GM12873 (cell line): ENCODE data around the gene ACAN.
A peak's percentile ranks its signal among the peaks of the same experiment; 100 is the strongest.

Experiments
- TF ChIP-seq, protein P1 (sequence below): IDR thresholded peaks from 2 replicates; pipeline ENCODE4 v1.5.1; 2012; ENCODE audit warnings: low read depth, mild to moderate bottlenecking, moderate library complexity, low read length, control low read depth; ENCODE audit not compliant: insufficient read depth; ENCODE audit errors: missing control alignments

Gene ACAN

DNA sequence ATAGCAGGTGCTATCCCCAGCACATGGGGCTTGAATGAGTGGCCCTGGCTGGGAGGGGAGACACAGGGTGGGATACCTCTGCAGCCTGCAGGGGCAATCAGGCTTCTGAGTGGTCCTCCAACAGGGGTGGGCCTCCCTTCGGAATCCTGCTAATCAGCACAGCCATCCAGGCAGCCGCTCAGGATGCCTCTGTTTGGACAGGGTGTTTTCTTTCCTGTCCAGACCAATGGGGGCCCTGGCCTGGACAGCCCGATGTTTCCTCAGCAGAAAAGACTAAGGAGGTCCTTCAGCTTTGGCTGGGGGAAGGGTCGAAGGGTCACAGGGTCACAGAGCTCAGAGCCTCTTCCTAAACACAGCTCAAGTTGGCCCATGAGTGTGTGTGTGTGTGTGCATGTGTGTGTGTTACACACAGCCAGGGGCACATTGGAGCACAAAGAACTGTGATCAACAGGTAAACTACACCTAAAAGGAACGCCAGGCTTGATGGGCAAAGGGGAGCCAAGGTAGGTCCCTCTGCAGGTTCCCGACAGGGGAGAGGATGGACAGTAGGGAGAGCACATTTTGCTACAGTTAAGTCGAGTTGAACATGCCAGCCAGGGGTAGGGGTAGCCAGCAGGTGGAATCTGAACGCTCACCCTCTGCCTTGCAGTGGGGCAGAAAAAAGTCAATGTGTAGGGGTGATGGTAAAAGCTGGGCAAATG is 93.2 kb downstream of the ACAN start:
- TF ChIP-seq, protein P1, sequence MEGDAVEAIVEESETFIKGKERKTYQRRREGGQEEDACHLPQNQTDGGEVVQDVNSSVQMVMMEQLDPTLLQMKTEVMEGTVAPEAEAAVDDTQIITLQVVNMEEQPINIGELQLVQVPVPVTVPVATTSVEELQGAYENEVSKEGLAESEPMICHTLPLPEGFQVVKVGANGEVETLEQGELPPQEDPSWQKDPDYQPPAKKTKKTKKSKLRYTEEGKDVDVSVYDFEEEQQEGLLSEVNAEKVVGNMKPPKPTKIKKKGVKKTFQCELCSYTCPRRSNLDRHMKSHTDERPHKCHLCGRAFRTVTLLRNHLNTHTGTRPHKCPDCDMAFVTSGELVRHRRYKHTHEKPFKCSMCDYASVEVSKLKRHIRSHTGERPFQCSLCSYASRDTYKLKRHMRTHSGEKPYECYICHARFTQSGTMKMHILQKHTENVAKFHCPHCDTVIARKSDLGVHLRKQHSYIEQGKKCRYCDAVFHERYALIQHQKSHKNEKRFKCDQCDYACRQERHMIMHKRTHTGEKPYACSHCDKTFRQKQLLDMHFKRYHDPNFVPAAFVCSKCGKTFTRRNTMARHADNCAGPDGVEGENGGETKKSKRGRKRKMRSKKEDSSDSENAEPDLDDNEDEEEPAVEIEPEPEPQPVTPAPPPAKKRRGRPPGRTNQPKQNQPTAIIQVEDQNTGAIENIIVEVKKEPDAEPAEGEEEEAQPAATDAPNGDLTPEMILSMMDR: no peak

DNA sequence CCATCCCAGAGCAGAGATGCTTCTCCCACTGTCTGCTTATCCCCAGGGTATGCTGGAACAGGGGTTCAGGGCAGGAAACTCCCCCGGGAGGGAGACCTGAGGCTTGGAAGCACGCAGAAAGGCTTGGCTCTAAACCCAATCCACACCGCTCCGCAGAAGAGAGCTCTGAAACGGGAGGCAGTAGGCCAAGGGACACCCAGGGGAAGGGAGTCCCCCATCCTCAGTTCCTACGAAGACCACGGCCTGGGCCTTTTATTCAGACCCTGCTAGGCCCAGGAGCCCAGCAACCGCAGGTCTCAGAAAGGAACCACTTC is 93.9 kb downstream of the ACAN start:
- TF ChIP-seq, protein P1: no peak

DNA sequence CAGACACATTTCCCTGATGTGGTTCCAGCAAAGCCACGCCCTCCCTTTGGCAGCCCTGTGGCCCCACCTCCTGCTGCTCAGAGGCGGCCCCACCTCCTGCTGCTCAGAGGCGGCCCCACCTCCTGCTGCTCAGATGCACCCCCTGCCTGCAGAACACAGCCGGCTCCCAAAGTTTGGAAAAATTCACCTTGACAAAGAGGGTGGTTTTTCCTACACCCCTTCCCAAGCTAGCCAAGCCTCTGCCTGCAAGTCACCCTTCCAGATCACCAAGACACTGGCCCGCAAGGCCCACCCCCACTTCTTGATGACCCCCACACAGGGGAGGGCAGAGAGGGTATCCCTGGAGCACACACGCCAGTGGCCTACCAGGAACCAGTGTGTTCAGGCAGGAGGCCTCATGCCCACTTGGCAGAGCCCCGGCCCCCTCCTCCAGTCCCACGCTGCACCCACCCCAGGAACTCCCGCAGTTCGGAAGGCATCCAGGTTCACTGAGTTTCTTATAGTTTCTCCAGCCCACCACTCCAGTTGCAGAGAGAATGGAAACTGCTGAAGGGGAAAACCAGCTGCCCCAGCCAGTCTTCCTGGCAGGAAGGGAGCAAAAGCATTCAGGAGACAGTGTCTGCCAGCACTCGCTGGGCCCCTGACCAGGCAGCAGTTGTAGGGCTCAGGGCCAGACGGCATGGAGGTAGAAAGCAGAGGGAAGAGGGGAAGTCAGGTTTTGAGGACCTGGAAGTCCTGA is 94.4 kb downstream of the ACAN start:
- TF ChIP-seq, protein P1: peak; percentile 14

DNA sequence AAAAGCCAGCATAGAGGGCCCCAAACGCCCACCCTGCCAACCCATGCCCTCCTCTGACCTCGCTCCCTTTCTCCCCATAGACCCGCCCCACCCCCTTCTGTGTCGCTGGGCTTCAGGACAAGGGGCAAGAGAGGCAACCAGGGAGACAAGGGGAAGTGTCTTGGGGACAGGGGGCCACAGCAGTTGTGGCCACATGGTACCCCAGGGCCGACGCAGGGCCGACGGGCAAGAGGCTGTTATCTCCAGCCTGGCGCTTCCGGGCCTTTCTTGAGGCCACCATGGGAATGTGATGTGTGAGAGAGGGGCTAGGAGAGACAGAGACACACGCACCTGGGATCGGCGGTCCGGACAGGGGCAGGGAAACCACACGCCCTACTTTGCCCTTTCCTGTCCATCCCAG is 95.5 kb downstream of the ACAN start:
- TF ChIP-seq, protein P1: no peak

DNA sequence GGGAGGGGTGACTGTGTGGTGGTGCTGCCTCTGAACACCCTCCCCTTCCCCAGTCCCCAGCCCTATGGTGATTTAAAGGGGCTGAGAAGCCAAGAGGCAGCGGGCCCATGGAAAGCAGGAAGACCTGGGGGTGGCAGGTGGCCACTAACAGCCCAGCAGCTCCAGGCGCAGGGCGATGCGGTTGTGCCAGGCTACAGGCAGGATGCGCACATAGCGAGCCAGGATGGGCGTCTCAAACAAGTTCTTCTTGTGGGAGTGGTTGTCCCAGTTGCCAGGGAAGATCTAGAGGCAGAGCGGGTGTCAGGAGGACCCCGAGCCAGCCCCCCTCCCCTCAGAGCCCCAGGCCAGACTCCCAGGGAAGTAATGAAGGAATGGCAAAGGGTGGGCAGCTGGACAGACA is 96.0 kb downstream of the ACAN start:
- TF ChIP-seq, protein P1: no peak

DNA sequence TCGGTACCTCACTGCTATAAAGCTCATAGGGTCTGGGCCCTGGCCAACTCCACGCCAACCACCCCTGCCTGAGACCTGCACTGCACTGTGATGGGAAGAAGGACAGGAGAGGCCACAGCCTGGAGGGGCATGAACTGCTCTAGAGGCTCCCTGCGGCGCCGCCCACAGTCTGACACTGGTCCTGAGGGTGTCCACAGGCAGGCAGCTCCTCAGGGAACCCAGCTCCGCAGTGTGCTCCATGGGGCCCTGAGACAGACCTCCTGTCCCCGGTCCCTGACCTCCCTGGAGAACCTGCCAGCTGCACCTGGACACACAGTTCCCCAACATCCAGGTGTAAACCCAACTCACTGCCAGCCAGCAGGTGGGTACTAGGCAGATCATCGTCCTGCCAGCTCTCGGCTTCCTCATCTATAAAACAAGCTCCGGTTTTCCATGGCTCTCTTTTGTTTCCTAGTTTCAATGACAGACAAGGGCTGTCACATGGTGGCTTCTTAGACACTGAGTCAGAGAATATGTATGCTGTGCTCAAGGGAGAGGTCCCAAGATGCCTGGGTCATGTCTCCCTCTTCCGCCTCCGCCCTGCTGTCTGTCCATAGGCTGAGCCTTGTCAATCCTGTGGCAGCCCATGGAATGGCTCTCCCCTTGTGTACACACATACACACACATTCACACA is 97.2 kb downstream of the ACAN start:
- TF ChIP-seq, protein P1: no peak

DNA sequence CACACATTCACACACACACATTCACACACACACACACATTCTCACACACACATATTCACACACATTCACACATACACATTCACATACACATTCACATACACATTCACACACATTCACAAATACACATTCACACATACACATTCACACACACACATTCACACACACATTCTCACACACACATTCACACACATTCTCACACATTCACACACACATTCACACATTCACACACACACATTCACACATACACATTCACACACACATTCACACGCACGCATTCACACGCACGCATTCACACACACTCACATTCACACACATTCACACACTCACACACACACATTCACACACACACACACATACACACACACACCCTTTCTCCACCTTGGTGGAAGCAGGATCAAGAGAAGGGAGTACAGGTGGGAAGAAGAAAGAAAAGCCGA is 97.8 kb downstream of the ACAN start:
- TF ChIP-seq, protein P1: no peak
